GM21576 (cell line): Measurements from ENCODE around the gene TSPAN15.
"Not testable (repeated sequence)": the region's sequence is repeated elsewhere in the genome, so short reads cannot be mapped to it uniquely, and the experiment has no call there.

Experiments
- ATAC-seq: cut with Tn5 transposase; IDR thresholded peaks from one replicate; pipeline ENCODE4 v1.9.1; 2021; ENCODE audit warnings: mild to moderate bottlenecking, moderate library complexity; ENCODE audit not compliant: unreplicated experiment

Gene TSPAN15

GRCh38 chr10:69445041-69445440, 6.2 kb upstream of the TSPAN15 start:
- ATAC-seq = no peak

- ATAC-seq = no peak
Measured at GRCh38 chr10:69446229-69446628, 5.0 kb upstream of the TSPAN15 start.

- ATAC-seq = no peak
Measured at GRCh38 chr10:69446650-69447151, 4.6 kb upstream of the TSPAN15 start.

GRCh38 chr10:69449841-69450240, 1.4 kb upstream of the TSPAN15 start:
- peak; percentile 62 for ATAC-seq

- ATAC-seq = not testable (repeated sequence)
Measured at GRCh38 chr10:69450395-69450794, 870 bp upstream of the TSPAN15 start.

- ATAC-seq = no peak
Measured at GRCh38 chr10:69451784-69452251, 553 bp downstream of the TSPAN15 start.

GRCh38 chr10:69452676-69453415, 1.6 kb downstream of the TSPAN15 start:
- no peak for ATAC-seq

- ATAC-seq = no peak
Measured at GRCh38 chr10:69453795-69454194, 2.5 kb downstream of the TSPAN15 start.

- no peak for ATAC-seq
Measured at GRCh38 chr10:69455006-69455763, 3.9 kb downstream of the TSPAN15 start.

GRCh38 chr10:69456880-69457693, 5.8 kb downstream of the TSPAN15 start:
- no peak for ATAC-seq

GRCh38 chr10:69457771-69458237, 6.5 kb downstream of the TSPAN15 start:
- no peak for ATAC-seq

- ATAC-seq = no peak
Measured at GRCh38 chr10:69458430-69459100, 7.3 kb downstream of the TSPAN15 start.

- ATAC-seq = no peak
Measured at GRCh38 chr10:69459101-69459790, 8.0 kb downstream of the TSPAN15 start.

GRCh38 chr10:69459893-69460575, 8.8 kb downstream of the TSPAN15 start:
- no peak for ATAC-seq

- ATAC-seq = no peak
Measured at GRCh38 chr10:69460576-69461242, 9.4 kb downstream of the TSPAN15 start.

GRCh38 chr10:69461243-69462025, 10.2 kb downstream of the TSPAN15 start:
- ATAC-seq = no peak

GRCh38 chr10:69463886-69464285, 12.6 kb downstream of the TSPAN15 start:
- ATAC-seq = no peak

- ATAC-seq = no peak
Measured at GRCh38 chr10:69464401-69464800, 13.1 kb downstream of the TSPAN15 start.
